ENCODE data around the gene PDLIM1. TPM values are rescaled to one million over a fixed set of nuclear protein-coding genes. Genes with fewer than 3 reads are reported as not detected.

The PDLIM1 gene
- total and polyA plus RNA-seq, 2 of the 8 experiments (the other 6 are each of a cell fraction or from before 2014, with no cell fraction given), result 169 to 245 TPM

GRCh38 chr10:95233377-95234034, 57.3 kb downstream of the PDLIM1 start:
- peaks cover 6 to 40% (median 19%) of the 10 kb centered on the region in 4 experiments; a peak in 5 of 8 replicates for H3K36me3 ChIP-seq (ENCODE audit: control insufficient read depth in 2 of 4, insufficient read depth in 4 of 4, low read length in 3 of 4)
- H3K27me3 ChIP-seq (replicated peaks in 1 of 4; ENCODE audit: control insufficient read depth in 3 of 4, extremely low read depth in 1 of 4, insufficient read depth in 3 of 4, low read length in 3 of 4), result no peaks in the 10 kb centered on the region
- DNase-seq (ENCODE audit: low read depth in 1 of 2, low spot score in 2 of 2), result no peak
- H3K18ac ChIP-seq (ENCODE audit: extremely low read depth, low read length), result peak overlapping the region; percentile 71
- no peak overlapping the region for H3K23ac ChIP-seq (ENCODE audit: insufficient read length)
- peak overlapping the region; percentile 93; the same call in 1 of the 2 replicates for H2AK5ac ChIP-seq (ENCODE audit: low read depth, low read length)
- no peaks in the 10 kb centered on the region for H4K20me1 ChIP-seq (replicated peaks in 1 of 2; ENCODE audit: control insufficient read depth in 1 of 2, insufficient read depth in 2 of 2, low read length in 2 of 2)
- peak overlapping the region; percentile 74; the same call in 1 of the 2 replicates for H2BK20ac ChIP-seq (ENCODE audit: low read length)
- peak overlapping the region; percentile 32; the same call in 1 of the 2 replicates for H2BK12ac ChIP-seq (ENCODE audit: low read depth, low read length)
- TF ChIP-seq MAFK (IDR thresholded peaks at IDR 0.05; ENCODE audit: low read depth, low read length), result no peak
- peak; percentile 22 for TF ChIP-seq TAF7 (optimal IDR thresholded peaks at IDR 0.05; ENCODE audit: borderline replicate concordance, low read depth, low read length)
- no peak for FAIRE-seq
- H3K4ac ChIP-seq (replicated peaks; ENCODE audit: insufficient read length, low read depth, low read length), result peak overlapping the region; percentile 20
- POLR2A ChIA-PET (ENCODE audit: partially characterized antibody), result interaction anchor here (1.0 to 5.9 kb wide), 4 partner anchors 11 to 104 kb away, joined by 3 to 57 read pairs (median 5); partner anchors contain the start of gene ACSM6
- peak overlapping the region; percentile 98; the same call in 1 of the 2 replicates for H2BK5ac ChIP-seq (ENCODE audit: low read depth, low read length)
- no peak overlapping the region for H3K4me3 ChIP-seq (ENCODE audit: extremely low read depth in 1 of 4, insufficient read depth in 2 of 4, low read depth in 3 of 4, low read length in 4 of 4)
- H3K23me2 ChIP-seq (ENCODE audit: low read depth, low read length), result peaks cover 7% of the 10 kb centered on the region
- no peaks in the 10 kb centered on the region for H3K79me2 ChIP-seq (ENCODE audit: control insufficient read depth in 1 of 2, insufficient read depth in 2 of 2, low read length in 2 of 2)
- H2AFZ ChIP-seq (ENCODE audit: low read length), result no peak overlapping the region
- H3K27ac ChIP-seq (ENCODE audit: low read depth, low read length), result no peak overlapping the region
- peaks cover 4 to 23% (median 22%) of the 10 kb centered on the region in 4 experiments; a peak in 6 of 7 replicates for H3K4me1 ChIP-seq (replicated peaks in 1 of 4; ENCODE audit: control insufficient read depth in 3 of 4, insufficient read depth in 4 of 4, low read length in 3 of 4)
- H3K9ac ChIP-seq (replicated peaks in 1 of 4; ENCODE audit: extremely low read depth in 1 of 4, low read depth in 3 of 4, low read length in 3 of 4), result no peak overlapping the region
- H2BK15ac ChIP-seq (ENCODE audit: low read length), result peak overlapping the region; percentile 51
- no peak overlapping the region for H3K56ac ChIP-seq (replicated peaks; ENCODE audit: insufficient read length, low read depth, low read length)
- no peak overlapping the region for H3K14ac ChIP-seq (ENCODE audit: insufficient read length)
- 100% methylated on average over 2 of the region's 2 CpGs; no CpG with 5 or more reads in 1 of the 2 experiments for WGBS, 2 experiments (ENCODE audit: extremely low coverage in 1 of 2, insufficient coverage in 1 of 2, insufficient read length in 1 of 2, insufficient replicate concordance in 2 of 2, low coverage in 1 of 2, low lambda C conversion rate in 2 of 2, missing lambda C conversion rate in 1 of 2)
- H3K79me1 ChIP-seq (ENCODE audit: low read depth, low read length), result no peaks in the 10 kb centered on the region
- H4K8ac ChIP-seq (ENCODE audit: extremely low read depth, insufficient read depth, low read length), result no peak overlapping the region
- H2BK120ac ChIP-seq (replicated peaks; ENCODE audit: low read depth, low read length), result peak overlapping the region; percentile 22
- H3K4me2 ChIP-seq (ENCODE audit: insufficient read depth in 1 of 2, low read depth in 2 of 2, low read length in 2 of 2), result no peak overlapping the region
- H3K9me3 ChIP-seq (ENCODE audit: insufficient read depth in 2 of 2, low read depth in 1 of 2, low read length in 1 of 2), result no peaks in the 10 kb centered on the region
- H4K5ac ChIP-seq (ENCODE audit: insufficient read length, low read depth, low read length), result peak overlapping the region; percentile 30
- CTCF ChIA-PET (ENCODE audit: partially characterized antibody), result interaction anchor here (0.7 to 16.4 kb wide), 10 partner anchors 9 to 141 kb away, joined by 3 to 363 read pairs (median 4); no protein-coding TSS in a partner anchor
- peak overlapping the region; percentile 89 for H4K91ac ChIP-seq (replicated peaks; ENCODE audit: insufficient read length, low read length)

Measured in H1 (cell line).